Measurements from ENCODE around the gene UBQLN4.
A peak's percentile ranks its signal among the peaks of the same experiment; 100 is the strongest.

The UBQLN4 gene

DNA sequence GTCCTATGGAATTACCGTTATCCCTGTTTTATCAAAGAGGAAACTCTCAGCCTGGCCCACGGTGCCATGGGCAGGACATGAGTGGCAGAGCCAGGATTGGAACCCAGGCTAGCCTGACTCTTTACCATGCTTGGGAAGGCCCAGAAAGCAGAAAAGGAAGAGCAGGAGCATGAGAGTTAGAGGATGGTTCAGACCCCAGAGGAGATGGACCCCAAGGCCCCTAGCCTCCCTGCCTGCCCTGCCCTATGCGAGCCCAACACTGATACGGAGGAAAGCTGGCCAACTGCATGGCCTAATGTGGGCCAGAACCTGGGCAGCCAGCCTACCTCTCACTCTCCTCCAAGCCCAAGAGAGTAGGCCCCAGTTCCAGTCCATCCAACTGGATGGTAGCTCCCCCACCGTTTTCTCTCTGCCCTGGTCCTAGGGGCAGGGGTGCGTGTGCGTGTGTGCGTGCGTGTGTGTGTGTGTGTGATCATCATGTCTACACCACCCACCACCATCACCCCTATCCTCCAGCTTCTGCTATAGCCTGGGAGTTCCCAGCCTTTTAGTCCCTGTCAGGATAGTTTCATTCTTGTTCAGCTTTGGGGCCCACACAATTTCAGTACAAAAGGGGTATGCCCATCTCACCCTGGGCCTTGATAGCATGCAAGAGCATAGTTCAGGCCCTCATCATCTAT is 44.0 kb upstream of the UBQLN4 start:
- FAIRE-seq, result no peak

DNA sequence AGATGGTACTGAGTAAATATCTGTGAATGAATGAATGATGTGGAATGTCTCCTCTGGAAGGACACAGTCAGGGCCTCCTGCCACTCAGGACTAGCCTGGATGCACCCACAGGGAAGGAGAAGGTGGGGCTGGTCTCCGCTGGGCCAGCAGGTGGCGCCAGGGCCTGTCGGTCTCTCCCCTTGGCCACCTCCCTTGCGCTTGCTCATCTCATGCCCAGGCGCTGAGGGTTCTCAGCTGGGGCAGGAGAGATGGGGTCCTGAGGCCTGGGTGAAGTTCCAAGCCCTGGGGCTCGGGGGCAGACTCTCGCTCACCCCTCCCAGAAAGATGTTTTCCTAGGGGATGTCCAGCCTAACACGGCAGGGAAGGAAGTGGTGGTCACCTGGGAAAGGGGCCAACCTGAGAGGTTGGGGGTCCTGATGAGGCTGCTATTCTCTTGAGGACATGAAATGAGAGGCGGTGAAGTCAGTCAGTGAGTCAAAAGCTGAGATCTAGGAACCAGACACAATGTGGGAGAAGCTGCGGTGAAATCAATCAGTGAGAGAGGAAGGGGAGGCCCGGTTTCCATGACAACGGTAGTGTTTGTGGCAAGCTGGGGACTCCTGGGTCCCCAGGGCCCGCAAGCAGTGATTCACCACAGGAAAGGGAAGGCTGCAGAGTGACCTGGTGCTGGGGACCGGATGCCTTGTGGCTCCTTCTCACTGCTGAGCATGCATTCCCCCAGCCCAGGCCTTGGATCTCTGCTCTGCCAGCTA is 43.2 kb upstream of the UBQLN4 start:
- FAIRE-seq, result no peak
- DNase-seq (ENCODE audit: insufficient read length, low spot score), result peak; percentile 90
- TF ChIP-seq, protein P1, sequence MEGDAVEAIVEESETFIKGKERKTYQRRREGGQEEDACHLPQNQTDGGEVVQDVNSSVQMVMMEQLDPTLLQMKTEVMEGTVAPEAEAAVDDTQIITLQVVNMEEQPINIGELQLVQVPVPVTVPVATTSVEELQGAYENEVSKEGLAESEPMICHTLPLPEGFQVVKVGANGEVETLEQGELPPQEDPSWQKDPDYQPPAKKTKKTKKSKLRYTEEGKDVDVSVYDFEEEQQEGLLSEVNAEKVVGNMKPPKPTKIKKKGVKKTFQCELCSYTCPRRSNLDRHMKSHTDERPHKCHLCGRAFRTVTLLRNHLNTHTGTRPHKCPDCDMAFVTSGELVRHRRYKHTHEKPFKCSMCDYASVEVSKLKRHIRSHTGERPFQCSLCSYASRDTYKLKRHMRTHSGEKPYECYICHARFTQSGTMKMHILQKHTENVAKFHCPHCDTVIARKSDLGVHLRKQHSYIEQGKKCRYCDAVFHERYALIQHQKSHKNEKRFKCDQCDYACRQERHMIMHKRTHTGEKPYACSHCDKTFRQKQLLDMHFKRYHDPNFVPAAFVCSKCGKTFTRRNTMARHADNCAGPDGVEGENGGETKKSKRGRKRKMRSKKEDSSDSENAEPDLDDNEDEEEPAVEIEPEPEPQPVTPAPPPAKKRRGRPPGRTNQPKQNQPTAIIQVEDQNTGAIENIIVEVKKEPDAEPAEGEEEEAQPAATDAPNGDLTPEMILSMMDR (IDR thresholded peaks at IDR 0.05; ENCODE audit: insufficient read depth, missing control alignments), result peak; percentile 97

More for the DNA sequence above, 44.0 kb upstream of the UBQLN4 start:
- no peak for DNase-seq (ENCODE audit: insufficient read length, low spot score)
- TF ChIP-seq, protein P1 (IDR thresholded peaks at IDR 0.05; ENCODE audit: insufficient read depth, missing control alignments), result no peak

DNA sequence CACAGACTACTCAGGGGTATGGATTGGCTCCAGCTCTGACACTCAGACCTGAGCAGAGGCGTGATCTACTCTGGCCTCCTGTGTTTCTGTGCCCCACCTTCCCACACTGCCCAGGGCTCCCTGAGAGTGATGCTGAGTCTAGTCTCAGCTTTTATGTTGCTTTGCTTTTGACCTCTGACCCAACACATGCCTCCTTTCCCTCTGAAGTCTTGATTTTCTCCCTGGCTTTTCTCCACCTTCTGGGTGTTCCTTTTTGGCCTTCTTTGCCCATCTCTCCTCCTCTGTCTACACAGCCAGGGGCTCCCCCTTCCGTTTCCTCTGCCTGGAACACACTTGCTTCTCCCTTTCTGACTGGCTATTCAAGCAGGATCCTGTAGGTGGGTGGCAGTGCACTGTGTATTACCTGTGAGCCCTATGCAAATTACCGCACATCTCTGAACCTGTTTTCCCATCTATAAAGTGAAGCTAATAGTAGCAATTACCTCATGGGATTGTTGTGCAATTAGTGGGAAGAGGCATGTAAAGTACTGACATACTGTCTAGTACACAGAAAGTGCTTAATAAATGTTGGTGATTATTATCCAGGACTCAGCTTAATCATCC is 42.4 kb upstream of the UBQLN4 start:
- TF ChIP-seq, protein P1 (IDR thresholded peaks at IDR 0.05; ENCODE audit: insufficient read depth, missing control alignments), result no peak
- no peak for DNase-seq (ENCODE audit: insufficient read length, low spot score)
- no peak for FAIRE-seq

DNA sequence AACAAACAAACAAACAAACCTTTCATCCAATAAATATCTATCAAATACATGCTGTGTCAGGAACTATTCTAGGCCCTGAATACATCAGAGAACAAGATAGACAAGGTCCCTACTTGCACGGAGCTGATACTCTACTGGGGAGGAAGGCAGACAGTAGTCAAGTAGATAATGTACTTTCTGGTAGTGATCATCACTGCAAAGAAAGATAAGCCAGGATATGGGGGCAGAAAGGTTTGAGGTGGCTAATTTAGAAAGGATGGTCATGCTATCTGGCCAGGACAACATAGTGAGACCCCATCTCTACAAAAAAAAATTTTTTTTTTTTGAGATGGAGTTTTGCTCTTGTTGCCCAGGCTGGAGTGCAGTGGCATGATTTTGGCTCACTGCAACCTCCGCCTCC is 38.0 kb upstream of the UBQLN4 start:
- TF ChIP-seq, protein P1 (IDR thresholded peaks at IDR 0.05; ENCODE audit: insufficient read depth, missing control alignments), result no peak
- FAIRE-seq (no peak), DNase-seq (ENCODE audit: insufficient read length, low spot score) (no peak)

DNA sequence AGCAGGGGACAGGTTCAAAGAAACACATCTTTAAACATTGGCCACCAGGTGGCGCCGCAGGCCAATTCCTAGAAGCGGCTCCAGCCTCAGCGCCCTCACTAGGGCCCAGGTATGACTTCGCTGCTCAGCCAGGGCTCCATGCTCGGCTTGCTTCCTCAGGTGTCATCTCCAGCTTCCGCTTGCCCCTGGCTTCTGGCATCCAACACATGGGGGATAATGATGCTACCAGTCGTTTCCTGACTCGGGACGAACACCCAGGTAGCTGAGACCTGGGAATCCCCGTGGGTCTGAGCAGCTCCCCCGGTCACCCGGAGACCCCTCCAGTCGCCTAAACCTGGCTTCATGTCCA is 37.2 kb upstream of the UBQLN4 start:
- TF ChIP-seq, protein P1 (IDR thresholded peaks at IDR 0.05; ENCODE audit: insufficient read depth, missing control alignments), result peak; percentile 90
- DNase-seq (ENCODE audit: insufficient read length, low spot score) (peak; percentile 88), FAIRE-seq (peak; percentile 85)

DNA sequence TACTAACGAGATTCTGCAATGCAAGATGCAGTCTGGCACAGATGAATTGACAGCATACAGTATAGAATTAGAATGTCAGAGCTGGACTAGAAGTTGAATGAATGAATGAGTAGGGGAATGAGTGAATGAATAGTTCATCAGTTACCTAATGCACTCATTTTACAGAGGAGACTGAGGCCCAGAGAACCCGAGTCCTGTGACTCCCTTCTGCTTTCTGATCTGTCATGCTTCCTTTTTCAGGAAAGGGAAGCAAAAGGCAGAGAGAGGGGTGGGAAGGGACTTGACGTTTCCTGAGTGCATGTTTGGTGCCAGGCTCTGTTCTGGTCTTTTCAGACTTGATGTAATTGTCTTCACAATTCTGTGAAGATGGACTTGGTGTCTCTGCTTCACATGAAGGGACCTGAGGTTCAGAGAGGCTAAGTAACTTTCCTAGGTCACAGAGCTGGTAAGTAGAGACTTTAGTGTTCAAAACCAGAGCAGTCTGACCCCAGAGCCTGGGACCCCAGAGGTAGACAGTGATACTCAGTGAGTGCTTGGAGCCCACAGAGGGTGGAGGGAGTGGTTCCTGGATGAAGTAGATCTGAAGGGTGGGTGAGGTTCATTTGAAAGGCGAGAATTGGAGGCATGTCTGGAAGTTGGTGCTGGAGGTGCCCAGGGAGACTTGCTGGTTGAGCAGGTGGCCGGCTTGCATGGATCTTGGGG is 36.7 kb upstream of the UBQLN4 start:
- DNase-seq (ENCODE audit: insufficient read length, low spot score) (no peak), FAIRE-seq (peak; percentile 6)
- TF ChIP-seq, protein P1 (IDR thresholded peaks at IDR 0.05; ENCODE audit: insufficient read depth, missing control alignments), result no peak
